HAP-1 (cell line): ENCODE results near the gene EFR3B.
"Not testable (repeated sequence)": the region's sequence is repeated elsewhere in the genome, so short reads cannot be mapped to it uniquely, and the experiment has no call there.

ENCODE experiments used
- DNase-seq, 2 experiments: peaks; one replicate each; pipeline ENCODE4 v3.0.0-alpha.2; 2016 to 2020; ENCODE audit warnings: low spot score in 2 of 2
- H3K27me3 ChIP-seq: fragments of 250-450 bp; sonication (Bioruptor Pico); 2 replicates; pipeline ENCODE4 v1.5.1; 2020; ENCODE audit warnings: low read depth, mild to moderate bottlenecking, moderate library complexity
- H3K36me3 ChIP-seq: fragments of 250-450 bp; sonication (Bioruptor Pico); replicated peaks from 2 replicates; pipeline ENCODE4 v1.5.1; 2020; ENCODE audit warnings: mild to moderate bottlenecking
- H3K4me1 ChIP-seq: fragments of 250-450 bp; sonication (Bioruptor Pico); 2 replicates; pipeline ENCODE4 v1.5.1; 2020; ENCODE audit warnings: mild to moderate bottlenecking
- H3K4me3 ChIP-seq: fragments of 250-450 bp; sonication (Bioruptor Pico); 2 replicates; pipeline ENCODE4 v1.5.1; 2020; ENCODE audit warnings: mild to moderate bottlenecking, moderate library complexity
- H3K9me3 ChIP-seq: fragments of 250-450 bp; sonication (Bioruptor Pico); 2 replicates; pipeline ENCODE4 v1.5.1; 2020; ENCODE audit warnings: mild to moderate bottlenecking, moderate library complexity
- in situ Hi-C: fragments of 300-500 bp; cut with MboI; formaldehyde crosslinking; loops from 3 replicates; pipeline ENCODE4 v1.14.3; 2020; ENCODE audit warnings: low sequenced_read_pairs, inconsistent platforms, mixed read lengths

EFR3B gene

GRCh38 chr2:25116956-25117355 is 75.1 kb downstream of the EFR3B start:
- in situ Hi-C loops, result no loop called here
- Histone ChIP-seq H3K27me3 (no peaks in the 10 kb centered on the region), H3K4me1 (no peaks in the 10 kb centered on the region), H3K4me3 (no peak overlapping the region), H3K9me3 (no peaks in the 10 kb centered on the region), H3K36me3 (no peaks in the 10 kb centered on the region)
- DNase-seq, result no peak

- in situ Hi-C loops, result no loop called here
- no peaks in the 10 kb centered on the region for H3K36me3 ChIP-seq
- no peaks in the 10 kb centered on the region for H3K9me3 ChIP-seq
- DNase-seq, result no peak
- H3K27me3 ChIP-seq, result no peaks in the 10 kb centered on the region
- no peak overlapping the region for H3K4me3 ChIP-seq
- H3K4me1 ChIP-seq, result no peaks in the 10 kb centered on the region
Measured at GRCh38 chr2:25119263-25119662, 77.4 kb downstream of the EFR3B start.

GRCh38 chr2:25122367-25122766 is 80.5 kb downstream of the EFR3B start:
- H3K27me3 ChIP-seq, result no peaks in the 10 kb centered on the region
- no peaks in the 10 kb centered on the region for H3K36me3 ChIP-seq
- in situ Hi-C loops, result no loop called here
- H3K4me3 ChIP-seq, result no peak overlapping the region
- H3K4me1 ChIP-seq, result no peaks in the 10 kb centered on the region
- DNase-seq, result no peak
- H3K9me3 ChIP-seq, result no peaks in the 10 kb centered on the region

GRCh38 chr2:25123682-25124081 is 81.8 kb downstream of the EFR3B start:
- no peak overlapping the region for H3K4me3 ChIP-seq
- in situ Hi-C loops, result no loop called here
- H3K9me3 ChIP-seq, result no peaks in the 10 kb centered on the region
- H3K4me1 ChIP-seq, result no peaks in the 10 kb centered on the region
- H3K27me3 ChIP-seq, result no peaks in the 10 kb centered on the region
- no peaks in the 10 kb centered on the region for H3K36me3 ChIP-seq
- DNase-seq, result no peak

GRCh38 chr2:25125189-25125588 is 83.3 kb downstream of the EFR3B start:
- H3K27me3 ChIP-seq, result no peaks in the 10 kb centered on the region
- no peak for DNase-seq
- peaks cover 2% of the 10 kb centered on the region; the same call in 1 of the 2 replicates for H3K4me1 ChIP-seq
- in situ Hi-C loops, result no loop called here
- H3K9me3 ChIP-seq, result no peaks in the 10 kb centered on the region
- no peaks in the 10 kb centered on the region for H3K36me3 ChIP-seq
- no peak overlapping the region for H3K4me3 ChIP-seq

GRCh38 chr2:25125976-25126375 is 84.1 kb downstream of the EFR3B start:
- H3K4me1 ChIP-seq, result peaks cover 2% of the 10 kb centered on the region; the same call in 1 of the 2 replicates
- in situ Hi-C loops, result no loop called here
- DNase-seq, result no peak
- H3K27me3 ChIP-seq, result no peaks in the 10 kb centered on the region
- no peak overlapping the region for H3K4me3 ChIP-seq
- H3K36me3 ChIP-seq, result no peaks in the 10 kb centered on the region
- H3K9me3 ChIP-seq, result no peaks in the 10 kb centered on the region

GRCh38 chr2:25127071-25127470 is 85.2 kb downstream of the EFR3B start:
- H3K27me3 ChIP-seq, H3K36me3 ChIP-seq, H3K4me3 ChIP-seq, in situ Hi-C loops, H3K4me1 ChIP-seq, DNase-seq, H3K9me3 ChIP-seq: not testable (repeated sequence)

GRCh38 chr2:25127646-25128045 is 85.8 kb downstream of the EFR3B start:
- Histone ChIP-seq H3K36me3 (no peaks in the 10 kb centered on the region), H3K4me3 (no peak overlapping the region), H3K27me3 (no peaks in the 10 kb centered on the region), H3K9me3 (no peaks in the 10 kb centered on the region), H3K4me1 (peaks cover 2% of the 10 kb centered on the region; the same call in 1 of the 2 replicates)
- in situ Hi-C loops, result no loop called here
- no peak for DNase-seq

GRCh38 chr2:25129901-25130520 is 88.1 kb downstream of the EFR3B start:
- Histone ChIP-seq H3K36me3 (no peaks in the 10 kb centered on the region), H3K4me3 (no peak overlapping the region), H3K27me3 (no peaks in the 10 kb centered on the region), H3K4me1 (peaks cover 2% of the 10 kb centered on the region; the same call in 1 of the 2 replicates), H3K9me3 (no peaks in the 10 kb centered on the region)
- DNase-seq, result no peak
- in situ Hi-C loops, result loop anchor here (5.0 to 10.0 kb wide), 2 partner anchors 153 to 715 kb away; no protein-coding TSS in a partner anchor

- H3K4me3 ChIP-seq, result no peak overlapping the region
- peaks cover 2% of the 10 kb centered on the region; the same call in 1 of the 2 replicates for H3K4me1 ChIP-seq
- no peaks in the 10 kb centered on the region for H3K36me3 ChIP-seq
- no peak for DNase-seq
- H3K27me3 ChIP-seq, result no peaks in the 10 kb centered on the region
- in situ Hi-C loops, result loop anchor here (5.0 to 10.0 kb wide), 2 partner anchors 154 to 716 kb away; no protein-coding TSS in a partner anchor
- H3K9me3 ChIP-seq, result no peaks in the 10 kb centered on the region
Measured at GRCh38 chr2:25131253-25131566, 89.3 kb downstream of the EFR3B start.

GRCh38 chr2:25131567-25132298 is 89.9 kb downstream of the EFR3B start:
- peaks cover 2% of the 10 kb centered on the region; the same call in 1 of the 2 replicates for H3K4me1 ChIP-seq
- no peaks in the 10 kb centered on the region for H3K27me3 ChIP-seq
- no peak for DNase-seq
- H3K9me3 ChIP-seq, result no peaks in the 10 kb centered on the region
- in situ Hi-C loops, result loop anchor here (5.0 to 10.0 kb wide), 2 partner anchors 154 to 717 kb away; no protein-coding TSS in a partner anchor
- H3K4me3 ChIP-seq, result no peak overlapping the region
- H3K36me3 ChIP-seq, result no peaks in the 10 kb centered on the region

GRCh38 chr2:25132299-25132635 is 90.4 kb downstream of the EFR3B start:
- in situ Hi-C loops, result loop anchor here (5.0 to 10.0 kb wide), 2 partner anchors 155 to 717 kb away; no protein-coding TSS in a partner anchor
- H3K9me3 ChIP-seq, result no peaks in the 10 kb centered on the region
- H3K4me3 ChIP-seq, result no peak overlapping the region
- H3K4me1 ChIP-seq, result peaks cover 2% of the 10 kb centered on the region; the same call in 1 of the 2 replicates
- DNase-seq, result no peak
- no peaks in the 10 kb centered on the region for H3K27me3 ChIP-seq
- no peaks in the 10 kb centered on the region for H3K36me3 ChIP-seq

GRCh38 chr2:25132693-25133092 is 90.8 kb downstream of the EFR3B start:
- no peaks in the 10 kb centered on the region for H3K36me3 ChIP-seq
- no peaks in the 10 kb centered on the region for H3K27me3 ChIP-seq
- in situ Hi-C loops, result loop anchor here (5.0 to 10.0 kb wide), 2 partner anchors 155 to 718 kb away; no protein-coding TSS in a partner anchor
- DNase-seq, result no peak
- H3K4me1 ChIP-seq, result peaks cover 2% of the 10 kb centered on the region; the same call in 1 of the 2 replicates
- H3K4me3 ChIP-seq, result no peak overlapping the region
- no peaks in the 10 kb centered on the region for H3K9me3 ChIP-seq

GRCh38 chr2:25140535-25140934 is 98.7 kb downstream of the EFR3B start:
- H3K36me3 ChIP-seq, H3K4me3 ChIP-seq, in situ Hi-C loops, H3K27me3 ChIP-seq, H3K9me3 ChIP-seq, DNase-seq, H3K4me1 ChIP-seq: not testable (repeated sequence)
